Esophagus squamous epithelium (tissue), 5 donors: ENCODE measurements around the gene OR10H1. TPM values are rescaled to one million over a fixed set of nuclear protein-coding genes. Genes with fewer than 3 reads are reported as not detected.
"Not testable (repeated sequence)": the region's sequence is repeated elsewhere in the genome, so short reads cannot be mapped to it uniquely, and the experiment has no call there.

Experiments used
- DNase-seq: peaks from one replicate; lab custom pipeline; 2025; lab: John Stamatoyannopoulos, UW
- H3K27ac ChIP-seq, 4 donors: fragments of 200-600 bp; sonication (generic); one replicate each; pipeline ENCODE4 v1.5.1; 2016 to 2019; ENCODE audit warnings: mild to moderate bottlenecking in 1 of 4
- H3K27me3 ChIP-seq, 4 donors: fragments of 200-600 bp; sonication (generic); 1 replicate in 3 of 4; 2 replicates in 1 of 4; pipeline versions ENCODE4 v1.5.1 to v1.6.0; 2017 to 2021; ENCODE audit warnings: antibody characterized with exemption in 1 of 4
- H3K36me3 ChIP-seq, 3 donors: fragments of 200-600 bp; sonication (generic); one replicate each; pipeline ENCODE4 v1.5.1; 2016 to 2019
- H3K4me1 ChIP-seq, 3 donors: fragments of 200-600 bp; sonication (generic); one replicate each; pipeline ENCODE4 v1.5.1; 2017 to 2019
- H3K4me3 ChIP-seq, 4 donors: fragments of 200-600 bp; sonication (generic); 1 replicate in 3 of 4; 2 replicates in 1 of 4; pipeline ENCODE4 v1.5.1; 2016 to 2019; ENCODE audit warnings: mild to moderate bottlenecking in 2 of 4, moderate library complexity in 1 of 4
- H3K9me3 ChIP-seq, 3 donors: fragments of 200-600 bp; sonication (generic); one replicate each; pipeline ENCODE4 v1.5.1; 2016 to 2019
- CTCF ChIP-seq, 6 experiments: fragments of 450-650 bp in 4 of 6; fragments of 200-600 bp in 2 of 6; sonication (generic) in 2 of 6; IDR thresholded peaks; one replicate each; pipeline ENCODE4 v1.5.1; 2016 to 2019; ENCODE audit warnings: antibody characterized with exemption in 6 of 6, mild to moderate bottlenecking in 4 of 6, moderate library complexity in 4 of 6
- POLR2A ChIP-seq, 4 donors: fragments of 450-650 bp; IDR thresholded peaks; one replicate each; pipeline ENCODE4 v1.6.1; 2017; ENCODE audit warnings: antibody characterized with exemption in 4 of 4, mild to moderate bottlenecking in 4 of 4, moderate library complexity in 3 of 4
- WGBS, 2 donors: methylation state at CpG; one replicate each; pipeline ENCODE4 v1.1.5; 2018; 5-methylcytosine and 5-hydroxymethylcytosine counted together
- intact Hi-C: fragments of 100-400 bp; cut with DNase I; formaldehyde crosslinking; loops from one replicate; pipeline ENCODE4 v1.15.0; 2022
- total RNA-seq, 4 donors: library from RNA; depleted of rRNA; stranded (reverse); fragments of >200 nt; gene quantifications; one replicate each; pipeline ENCODE4 v1.1.0, GENCODE V29; 2016
- donor health status: DM: yes; HTN: yes; CAD: no.

Gene OR10H1
- total RNA-seq, 4 donors from 2014 or later = not detected

GRCh38 chr19:15790096-15790495 is 25.4 kb downstream of the OR10H1 start:
- no peaks in the 10 kb centered on the region for H3K4me1 ChIP-seq
- no peak overlapping the region for H3K4me3 ChIP-seq
- no peak overlapping the region for H3K27ac ChIP-seq
- WGBS, 2 donors = 15 to 29% methylated on average over 6 of the region's 6 CpGs
- DNase-seq = no peak
- no peaks in the 10 kb centered on the region for H3K9me3 ChIP-seq
- no peak for TF ChIP-seq POLR2A (IDR thresholded peaks at IDR 0.05)
- TF ChIP-seq CTCF (IDR thresholded peaks at IDR 0.05) = no peak
- intact Hi-C loops = no loop called here
- no peaks in the 10 kb centered on the region for H3K36me3 ChIP-seq
- H3K27me3 ChIP-seq = peaks cover 0 to 31% (median 0%) of the 10 kb centered on the region in 4 donors

- 65% methylated on average over 3 to 4 of the region's 4 CpGs for WGBS, 2 donors
- H3K27me3 ChIP-seq = peaks cover 0 to 31% (median 0%) of the 10 kb centered on the region in 4 donors
- no peaks in the 10 kb centered on the region for H3K9me3 ChIP-seq
- DNase-seq = no peak
- TF ChIP-seq POLR2A (IDR thresholded peaks at IDR 0.05) = no peak
- no peak for TF ChIP-seq CTCF (IDR thresholded peaks at IDR 0.05)
- H3K36me3 ChIP-seq = no peaks in the 10 kb centered on the region
- intact Hi-C loops = no loop called here
- no peak overlapping the region for H3K27ac ChIP-seq
- H3K4me3 ChIP-seq = no peak overlapping the region
- no peaks in the 10 kb centered on the region for H3K4me1 ChIP-seq
Observed at GRCh38 chr19:15788594-15789270, 26.7 kb downstream of the OR10H1 start.

- intact Hi-C loops = no loop called here
- Histone ChIP-seq H3K4me1 (no peaks in the 10 kb centered on the region), H3K9me3 (no peaks in the 10 kb centered on the region), H3K4me3 (no peak within 1 kb of the TSS), H3K27me3 (peaks cover 0 to 31% (median 0%) of the 10 kb centered on the region in 4 donors), H3K27ac (no peak within 1 kb of the TSS), H3K36me3 (no peaks in the 10 kb centered on the region)
- no peak for DNase-seq
- 61 to 79% methylated on average over 5 to 6 of the region's 6 CpGs for WGBS, 2 donors
- no peak for TF ChIP-seq POLR2A (IDR thresholded peaks at IDR 0.05)
- TF ChIP-seq CTCF (IDR thresholded peaks at IDR 0.05) = no peak
Observed at GRCh38 chr19:15787611-15788155, 27.8 kb downstream of the OR10H1 start, which contains the start of gene OR10H5. Gene OR10H5, plus strand, starts transcription at chr19:15787661. Its CDS starts 6,388 bp downstream, at chr19:15794049.

GRCh38 chr19:15782896-15783295 is 32.6 kb downstream of the OR10H1 start:
- Histone ChIP-seq H3K27me3 (peaks cover 0 to 10% (median 0%) of the 10 kb centered on the region in 4 donors), H3K4me1 (peaks cover 0 to 19% (median 16%) of the 10 kb centered on the region in 3 donors)
- whole genome bisulfite sequencing, 2 donors = 58 to 70% methylated on average over 7 of the region's 7 CpGs
- H3K36me3 ChIP-seq, intact Hi-C loops, H3K9me3 ChIP-seq, H3K4me3 ChIP-seq, H3K27ac ChIP-seq, DNase-seq: not testable (repeated sequence)

- no peak for DNase-seq
- peaks cover 0 to 5% (median 0%) of the 10 kb centered on the region in 4 donors for H3K27me3 ChIP-seq
- TF ChIP-seq CTCF (IDR thresholded peaks at IDR 0.05) = no peak
- no peak for TF ChIP-seq POLR2A (IDR thresholded peaks at IDR 0.05)
- no peaks in the 10 kb centered on the region for H3K9me3 ChIP-seq
- no peaks in the 10 kb centered on the region for H3K36me3 ChIP-seq
- WGBS, 2 donors = 51 to 79% methylated on average over 2 of the region's 3 CpGs
- intact Hi-C loops = no loop called here
- H3K4me1 ChIP-seq = peaks cover 0 to 19% (median 16%) of the 10 kb centered on the region in 3 donors
- H3K27ac ChIP-seq = no peak overlapping the region
- H3K4me3 ChIP-seq = no peak overlapping the region
Observed at GRCh38 chr19:15782211-15782610, 33.3 kb downstream of the OR10H1 start.
